Measurements from ENCODE around the gene HRK. TPM values are rescaled to one million over a fixed set of nuclear protein-coding genes. Genes with fewer than 3 reads are reported as not detected.
"Not testable (repeated sequence)": the region's sequence is repeated elsewhere in the genome, so short reads cannot be mapped to it uniquely, and the experiment has no call there.

The HRK gene
- total RNA-seq, 6 experiments from 2014 or later: not detected

DNA sequence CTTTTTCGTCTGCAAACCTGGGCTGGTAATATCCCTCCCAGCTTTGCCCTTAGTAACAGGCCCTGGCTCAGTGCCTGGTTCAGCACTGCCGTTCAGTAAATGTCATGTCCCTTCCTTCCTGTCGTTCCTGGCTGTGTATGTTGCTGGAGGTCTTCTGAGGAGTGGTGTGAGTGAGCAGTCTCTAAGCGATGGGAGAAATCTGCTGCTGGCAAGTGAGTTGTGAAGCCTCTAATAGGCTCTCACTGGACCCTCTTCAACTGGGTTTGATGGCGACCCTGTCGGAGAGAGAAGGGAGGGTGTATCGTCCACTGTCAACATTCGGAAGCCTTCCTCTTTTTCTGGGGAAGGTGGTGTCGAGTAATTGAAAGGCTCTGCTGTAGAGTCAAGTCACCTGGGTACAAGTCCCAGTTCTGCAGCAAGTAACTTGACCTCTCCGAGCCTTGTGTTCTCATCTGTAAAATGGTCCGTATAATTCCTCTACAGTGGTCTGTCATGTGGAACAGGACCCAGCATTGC, 62.8 kb downstream of the HRK start:
- Mint-ChIP-seq H3K27me3 (ENCODE audit: insufficient read depth) (peaks cover 8% of the 10 kb centered on the region), H3K4me1 (ENCODE audit: low read depth) (peaks cover 16% of the 10 kb centered on the region), H3K9me3 (no peaks in the 10 kb centered on the region), H3K4me3 (peak overlapping the region; percentile 94), H3K27ac (peak overlapping the region; percentile 98), H3K36me3 (ENCODE audit: low read depth) (no peaks in the 10 kb centered on the region)
- TF ChIP-seq, protein P1, sequence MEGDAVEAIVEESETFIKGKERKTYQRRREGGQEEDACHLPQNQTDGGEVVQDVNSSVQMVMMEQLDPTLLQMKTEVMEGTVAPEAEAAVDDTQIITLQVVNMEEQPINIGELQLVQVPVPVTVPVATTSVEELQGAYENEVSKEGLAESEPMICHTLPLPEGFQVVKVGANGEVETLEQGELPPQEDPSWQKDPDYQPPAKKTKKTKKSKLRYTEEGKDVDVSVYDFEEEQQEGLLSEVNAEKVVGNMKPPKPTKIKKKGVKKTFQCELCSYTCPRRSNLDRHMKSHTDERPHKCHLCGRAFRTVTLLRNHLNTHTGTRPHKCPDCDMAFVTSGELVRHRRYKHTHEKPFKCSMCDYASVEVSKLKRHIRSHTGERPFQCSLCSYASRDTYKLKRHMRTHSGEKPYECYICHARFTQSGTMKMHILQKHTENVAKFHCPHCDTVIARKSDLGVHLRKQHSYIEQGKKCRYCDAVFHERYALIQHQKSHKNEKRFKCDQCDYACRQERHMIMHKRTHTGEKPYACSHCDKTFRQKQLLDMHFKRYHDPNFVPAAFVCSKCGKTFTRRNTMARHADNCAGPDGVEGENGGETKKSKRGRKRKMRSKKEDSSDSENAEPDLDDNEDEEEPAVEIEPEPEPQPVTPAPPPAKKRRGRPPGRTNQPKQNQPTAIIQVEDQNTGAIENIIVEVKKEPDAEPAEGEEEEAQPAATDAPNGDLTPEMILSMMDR (IDR thresholded peaks at IDR 0.05): no peak
- DNase-seq: peak; percentile 3

DNA sequence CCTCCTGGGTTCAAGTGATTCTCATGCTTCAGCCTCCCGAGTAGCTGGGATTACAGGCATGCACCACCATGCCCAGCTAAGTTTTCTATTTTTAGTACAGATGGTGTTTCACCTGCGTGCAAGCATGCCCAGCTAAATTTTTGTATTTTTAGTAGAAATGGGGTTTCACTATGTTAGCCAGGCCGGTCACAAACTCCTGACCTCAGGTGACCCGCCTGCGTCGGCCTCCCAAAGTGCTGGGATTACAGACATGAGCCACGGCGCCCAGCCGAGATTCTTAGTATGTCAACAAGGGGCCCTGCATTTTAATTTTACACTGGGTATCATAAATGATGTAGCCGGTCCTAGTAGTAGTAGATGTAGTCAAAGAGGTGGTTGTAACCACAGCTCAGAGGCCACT, 66.5 kb downstream of the HRK start:
- not testable (repeated sequence) for H3K9me3 Mint-ChIP-seq; H3K4me3 Mint-ChIP-seq; H3K36me3 Mint-ChIP-seq (ENCODE audit: low read depth); H3K27ac Mint-ChIP-seq; DNase-seq; H3K27me3 Mint-ChIP-seq (ENCODE audit: insufficient read depth)
- H3K4me1 Mint-ChIP-seq (ENCODE audit: low read depth): peaks cover 20% of the 10 kb centered on the region

DNA sequence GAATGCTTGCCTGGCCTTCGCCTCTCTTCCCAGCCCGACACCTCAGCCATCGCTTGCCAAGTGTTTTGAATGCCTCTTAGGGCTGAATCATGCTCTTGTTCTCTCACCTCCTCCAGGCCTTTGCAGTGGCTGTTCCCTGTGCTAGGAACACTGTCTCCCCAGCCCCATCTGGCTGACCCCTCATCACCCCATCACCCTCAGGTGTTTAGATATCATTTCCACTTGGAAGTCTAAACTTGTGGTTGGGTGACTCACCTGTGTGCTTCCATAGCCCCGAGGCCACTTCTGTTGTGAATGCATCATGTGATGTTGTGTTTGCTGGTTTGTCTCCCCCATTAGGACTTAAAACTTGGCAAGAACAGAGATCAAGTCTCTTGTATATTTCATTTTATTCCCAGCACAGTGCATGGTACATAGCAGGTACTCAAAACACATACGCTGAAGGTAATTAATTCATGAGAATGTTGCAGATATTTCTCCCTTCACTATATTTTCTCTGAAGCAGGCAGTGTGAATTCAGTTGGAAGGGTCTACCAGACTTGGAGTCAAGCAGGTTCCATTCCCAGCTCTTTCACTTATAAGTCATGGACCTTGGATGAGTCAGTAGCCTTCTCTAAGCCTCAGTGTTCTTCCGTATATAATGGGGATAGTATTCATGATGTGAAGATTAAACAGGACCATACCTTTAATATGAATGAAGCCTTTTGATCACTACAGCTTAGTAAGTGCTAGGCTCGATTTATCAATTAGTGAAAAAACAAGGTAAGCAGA, 67.8 kb downstream of the HRK start:
- Mint-ChIP-seq H3K9me3 (no peaks in the 10 kb centered on the region), H3K4me3 (no peak overlapping the region), H3K4me1 (ENCODE audit: low read depth) (peaks cover 17% of the 10 kb centered on the region), H3K36me3 (ENCODE audit: low read depth) (no peaks in the 10 kb centered on the region), H3K27me3 (ENCODE audit: insufficient read depth) (peaks cover 3% of the 10 kb centered on the region), H3K27ac (no peak overlapping the region)
- TF ChIP-seq, protein P1 (IDR thresholded peaks at IDR 0.05): no peak
- peak; percentile 4 for DNase-seq

GRCh38 chr12:116812238-116812637, 69.0 kb downstream of the HRK start:
- peaks cover 5% of the 10 kb centered on the region for H3K27me3 Mint-ChIP-seq (ENCODE audit: insufficient read depth)
- H3K4me3 Mint-ChIP-seq: no peak overlapping the region
- no peaks in the 10 kb centered on the region for H3K9me3 Mint-ChIP-seq
- TF ChIP-seq, protein P1 (IDR thresholded peaks at IDR 0.05): no peak
- peaks cover 7% of the 10 kb centered on the region for H3K4me1 Mint-ChIP-seq (ENCODE audit: low read depth)
- H3K36me3 Mint-ChIP-seq (ENCODE audit: low read depth): no peaks in the 10 kb centered on the region
- DNase-seq: no peak
- no peak overlapping the region for H3K27ac Mint-ChIP-seq

DNA sequence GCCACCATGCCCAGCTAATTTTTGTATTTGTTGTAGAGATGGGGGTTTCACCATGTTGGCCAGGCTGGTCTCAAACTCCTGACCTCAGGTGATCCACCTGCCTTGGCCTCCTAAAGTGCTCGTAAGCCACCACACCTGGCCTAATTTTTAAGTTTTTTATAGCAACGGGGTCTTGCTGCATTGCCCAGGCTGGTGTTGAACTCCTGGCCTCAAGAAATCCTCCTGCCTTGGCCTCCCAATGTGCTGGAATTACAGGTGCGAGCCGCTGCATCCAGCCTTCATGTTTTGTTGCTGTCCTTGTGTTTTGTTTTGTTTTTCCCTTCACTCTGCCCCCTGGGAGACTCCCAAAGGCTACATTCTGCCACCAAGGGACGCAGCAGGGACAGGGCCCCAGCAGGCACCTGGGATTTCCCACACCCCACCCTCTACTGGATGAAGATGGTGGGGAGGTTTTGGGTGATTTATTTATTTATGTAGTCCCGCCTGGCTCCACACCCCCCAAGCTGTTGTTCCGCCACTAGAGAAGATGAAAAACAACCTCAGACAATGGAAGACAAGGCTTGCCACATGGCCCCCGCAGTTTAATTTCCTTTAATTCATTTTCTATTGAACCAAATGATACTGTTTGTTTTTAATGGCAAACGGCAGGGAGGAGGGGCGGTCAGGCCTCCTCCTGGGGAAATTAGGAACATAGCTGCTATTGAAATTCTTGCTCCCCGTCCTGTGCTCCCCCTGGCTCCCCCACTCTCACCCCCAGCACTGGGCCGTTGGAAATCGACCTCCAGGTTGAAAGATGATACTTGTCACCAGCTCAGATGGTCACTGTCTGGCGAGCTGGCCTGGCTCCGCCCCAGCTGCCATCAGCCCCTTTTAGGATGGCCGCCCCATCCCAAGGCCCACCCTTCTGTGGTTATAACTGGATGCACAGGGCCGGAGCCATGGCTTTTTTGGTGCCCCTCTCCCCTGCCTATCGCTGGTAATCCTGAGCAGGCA, 72.8 kb downstream of the HRK start:
- TF ChIP-seq, protein P1 (IDR thresholded peaks at IDR 0.05): no peak
- Mint-ChIP-seq H3K9me3 (no peaks in the 10 kb centered on the region), H3K27me3 (ENCODE audit: insufficient read depth) (peaks cover 5% of the 10 kb centered on the region), H3K36me3 (ENCODE audit: low read depth) (no peaks in the 10 kb centered on the region), H3K27ac (no peak overlapping the region), H3K4me1 (ENCODE audit: low read depth) (peaks cover 4% of the 10 kb centered on the region), H3K4me3 (no peak overlapping the region)
- no peak for DNase-seq

Measured in HFFc6 (cell line).